Measurements from ENCODE around the gene FRS2.

Gene FRS2

GRCh38 chr12:69534389-69534822 is 64.2 kb downstream of the FRS2 start:
- DNase-seq: no peak

- no peak for DNase-seq
Measured at GRCh38 chr12:69540987-69541386, 70.8 kb downstream of the FRS2 start.

GRCh38 chr12:69544087-69544486 is 73.9 kb downstream of the FRS2 start:
- no peak for DNase-seq

GRCh38 chr12:69545081-69545480 is 74.9 kb downstream of the FRS2 start:
- DNase-seq: no peak

GRCh38 chr12:69546693-69547438 is 76.7 kb downstream of the FRS2 start:
- DNase-seq: no peak

GRCh38 chr12:69548687-69549086 is 78.5 kb downstream of the FRS2 start:
- no peak for DNase-seq

GRCh38 chr12:69550569-69551350 is 80.6 kb downstream of the FRS2 start:
- DNase-seq: no peak

GRCh38 chr12:69553628-69554248 is 83.5 kb downstream of the FRS2 start:
- DNase-seq: peak; percentile 32

GRCh38 chr12:69555461-69555860 is 85.3 kb downstream of the FRS2 start:
- DNase-seq: no peak

GRCh38 chr12:69556383-69556782 is 86.2 kb downstream of the FRS2 start:
- no peak for DNase-seq

- no peak for DNase-seq
Measured at GRCh38 chr12:69563166-69563762, 93.1 kb downstream of the FRS2 start.

GRCh38 chr12:69566603-69567002 is 96.4 kb downstream of the FRS2 start:
- DNase-seq: no peak

- no peak for DNase-seq
Measured at GRCh38 chr12:69569236-69569635, 99.0 kb downstream of the FRS2 start.

GRCh38 chr12:69570000-69570516 is 99.9 kb downstream of the FRS2 start:
- DNase-seq: no peak

- peak; percentile 18 for DNase-seq
Measured at GRCh38 chr12:69570545-69571399, 100.6 kb downstream of the FRS2 start.

- no peak for DNase-seq
Measured at GRCh38 chr12:69575346-69575745, 105.2 kb downstream of the FRS2 start.

- no peak for DNase-seq
Measured at GRCh38 chr12:69578283-69578682, 108.1 kb downstream of the FRS2 start.

GRCh38 chr12:69579029-69579428 is 108.8 kb downstream of the FRS2 start:
- DNase-seq: no peak

GRCh38 chr12:69580074-69580473 is 109.9 kb downstream of the FRS2 start:
- DNase-seq: no peak

- DNase-seq: no peak
Measured at GRCh38 chr12:69583203-69583602, 113.0 kb downstream of the FRS2 start.

GRCh38 chr12:69585189-69586062 is 115.2 kb downstream of the FRS2 start, which contains the start of gene CCT2:
TSS of gene CCT2 (plus strand) at chr12:69585459. CDS start at chr12:69585522, 63 bp downstream.
- DNase-seq: peak; percentile 92
